Germinal center (tissue), 1 donor: ENCODE results near the gene P2RX4.
"Not testable (repeated sequence)": the region's sequence is repeated elsewhere in the genome, so short reads cannot be mapped to it uniquely, and the experiment has no call there.

ENCODE experiments used
- DNase-seq: peaks from one replicate; pipeline ENCODE4 v3.0.0; 2012; ENCODE audit warnings: mixed read lengths, low spot score

Gene P2RX4, protein sequence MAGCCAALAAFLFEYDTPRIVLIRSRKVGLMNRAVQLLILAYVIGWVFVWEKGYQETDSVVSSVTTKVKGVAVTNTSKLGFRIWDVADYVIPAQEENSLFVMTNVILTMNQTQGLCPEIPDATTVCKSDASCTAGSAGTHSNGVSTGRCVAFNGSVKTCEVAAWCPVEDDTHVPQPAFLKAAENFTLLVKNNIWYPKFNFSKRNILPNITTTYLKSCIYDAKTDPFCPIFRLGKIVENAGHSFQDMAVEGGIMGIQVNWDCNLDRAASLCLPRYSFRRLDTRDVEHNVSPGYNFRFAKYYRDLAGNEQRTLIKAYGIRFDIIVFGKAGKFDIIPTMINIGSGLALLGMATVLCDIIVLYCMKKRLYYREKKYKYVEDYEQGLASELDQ

DNA sequence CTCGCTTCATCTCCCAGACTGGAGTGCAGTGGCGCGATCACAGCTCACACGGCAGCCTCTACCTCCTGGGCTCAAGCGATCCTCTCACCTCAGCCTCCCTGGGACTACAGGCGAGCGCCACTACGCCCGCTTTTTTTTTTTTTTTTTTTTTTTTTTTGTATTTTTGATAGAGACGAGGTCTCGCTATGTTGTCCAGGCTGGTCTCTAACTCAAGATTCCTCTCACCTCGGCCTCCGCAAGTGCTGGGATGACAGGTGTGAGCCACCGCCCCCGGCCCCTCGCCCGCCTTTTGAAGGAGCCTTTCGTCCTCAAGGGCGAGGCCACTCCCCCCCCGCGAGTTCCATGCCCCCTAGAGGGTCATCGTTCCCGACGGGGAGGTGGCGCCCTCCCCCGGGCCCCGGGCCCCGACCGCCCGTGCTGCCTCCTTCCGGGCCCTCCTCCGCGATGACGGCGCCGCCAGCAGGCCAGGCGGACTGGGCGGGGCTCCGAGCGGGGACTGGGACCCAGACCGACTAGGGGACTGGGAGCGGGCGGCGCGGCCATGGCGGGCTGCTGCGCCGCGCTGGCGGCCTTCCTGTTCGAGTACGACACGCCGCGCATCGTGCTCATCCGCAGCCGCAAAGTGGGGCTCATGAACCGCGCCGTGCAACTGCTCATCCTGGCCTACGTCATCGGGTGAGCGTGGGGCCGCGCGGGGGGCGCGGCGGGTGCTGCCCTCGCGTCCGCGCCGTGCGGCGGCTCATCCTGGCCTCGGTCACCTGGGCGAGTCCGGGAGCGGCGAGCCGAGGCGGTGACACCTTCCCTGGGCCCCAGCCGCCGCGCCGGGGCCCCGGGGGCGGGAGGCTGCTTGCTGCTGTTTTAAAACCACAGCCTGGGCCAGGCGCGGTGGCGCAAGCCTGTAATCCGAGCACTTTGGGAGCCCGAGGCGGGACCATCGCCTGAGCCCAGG lies at the start of gene P2RX4:
TSS of gene P2RX4 (plus strand) at position 506 of the 949 bp plus-strand sequence. CDS start at position 542, 36 bp downstream.
- DNase-seq: peak; percentile 88

DNA sequence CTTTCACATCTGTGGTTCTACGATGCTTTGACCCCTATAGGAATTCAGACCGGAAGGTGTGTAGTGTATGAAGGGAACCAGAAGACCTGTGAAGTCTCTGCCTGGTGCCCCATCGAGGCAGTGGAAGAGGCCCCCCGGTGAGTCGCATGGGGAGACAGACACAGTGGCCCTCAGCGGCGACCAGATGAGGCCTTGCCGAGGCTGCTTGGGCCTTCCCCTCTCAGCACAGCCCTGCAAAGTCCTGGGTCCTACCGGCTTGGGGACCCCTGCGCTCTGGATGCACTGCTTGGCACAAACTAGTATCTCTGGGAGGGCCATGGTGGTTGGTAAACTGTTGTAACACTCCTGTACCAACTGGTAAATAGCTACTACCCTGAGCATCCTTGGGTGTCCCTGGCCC lies 47.5 kb upstream of the P2RX4 start:
- DNase-seq: no peak

DNA sequence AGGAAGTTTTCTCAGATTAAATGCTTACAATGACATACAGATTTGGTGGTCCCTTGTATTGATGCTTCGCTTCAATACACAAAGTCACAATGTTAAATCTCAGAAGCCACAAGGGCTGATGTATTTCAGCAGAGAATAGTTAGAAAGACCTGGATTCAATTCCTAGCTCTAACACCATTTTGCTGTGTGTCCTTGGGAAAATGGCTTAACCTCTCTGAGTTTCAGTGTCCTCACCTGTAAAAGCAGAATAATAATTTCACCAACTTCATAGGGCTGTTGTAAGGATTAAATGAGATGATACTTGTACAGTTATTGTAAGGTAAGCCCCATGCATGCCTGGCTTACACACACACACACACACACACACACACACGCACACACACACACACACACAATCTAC lies 46.9 kb upstream of the P2RX4 start:
- DNase-seq: no peak

DNA sequence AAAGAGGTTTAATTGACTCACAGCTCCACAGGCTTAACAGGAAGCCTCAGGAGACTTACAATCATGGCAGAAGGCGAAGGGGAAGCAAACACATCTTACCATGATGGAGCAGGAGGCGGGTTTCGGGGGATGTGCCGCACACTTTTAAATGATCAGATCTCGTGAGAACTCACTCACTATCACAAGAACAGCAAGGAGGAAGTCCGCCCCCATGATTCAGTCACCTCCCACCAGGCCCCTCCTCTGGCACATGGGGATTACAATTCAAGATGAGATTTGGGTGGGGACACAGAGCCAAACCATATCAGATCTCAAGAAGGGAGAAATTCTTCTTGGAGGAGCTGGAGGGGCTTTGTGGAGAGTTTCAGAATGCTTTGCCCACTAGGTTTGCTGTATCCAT lies 45.1 kb upstream of the P2RX4 start:
- not testable (repeated sequence) for DNase-seq

DNA sequence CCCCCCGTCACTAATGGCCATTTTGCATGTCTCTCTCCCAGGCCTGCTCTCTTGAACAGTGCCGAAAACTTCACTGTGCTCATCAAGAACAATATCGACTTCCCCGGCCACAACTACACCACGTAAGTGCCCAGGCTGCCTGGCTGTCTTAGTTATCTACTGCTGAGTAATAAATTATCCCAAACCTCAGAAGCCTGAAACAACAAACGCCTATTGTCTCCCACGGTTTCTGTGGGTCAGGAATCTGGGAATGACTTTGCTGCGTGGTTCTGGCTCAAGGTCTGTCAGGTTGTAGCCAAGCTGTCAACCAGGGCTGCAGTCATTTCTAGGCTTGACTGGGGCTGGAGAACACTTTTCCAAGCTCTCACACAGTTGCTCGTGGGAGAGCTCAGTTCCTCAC lies 44.6 kb upstream of the P2RX4 start:
- no peak for DNase-seq

DNA sequence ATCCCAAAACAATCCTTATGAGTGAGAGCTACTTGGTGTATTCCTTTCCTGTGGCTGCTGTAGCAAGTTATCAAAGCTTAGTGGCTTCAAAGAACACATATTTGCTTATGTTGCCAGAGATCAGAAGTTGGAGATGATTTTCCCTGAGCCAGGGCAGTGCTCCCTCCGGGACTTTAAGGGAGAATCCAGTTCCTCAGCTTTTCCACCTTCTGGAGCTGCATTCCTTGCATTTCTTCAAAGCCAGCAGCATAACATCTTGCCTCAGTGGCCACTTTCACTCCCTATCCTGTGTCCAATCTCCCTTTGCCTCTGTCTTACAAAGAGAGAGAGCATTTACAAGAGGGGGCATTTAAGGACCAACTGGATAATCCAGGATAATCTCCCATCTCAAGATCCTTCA lies 43.6 kb upstream of the P2RX4 start:
- no peak for DNase-seq

DNA sequence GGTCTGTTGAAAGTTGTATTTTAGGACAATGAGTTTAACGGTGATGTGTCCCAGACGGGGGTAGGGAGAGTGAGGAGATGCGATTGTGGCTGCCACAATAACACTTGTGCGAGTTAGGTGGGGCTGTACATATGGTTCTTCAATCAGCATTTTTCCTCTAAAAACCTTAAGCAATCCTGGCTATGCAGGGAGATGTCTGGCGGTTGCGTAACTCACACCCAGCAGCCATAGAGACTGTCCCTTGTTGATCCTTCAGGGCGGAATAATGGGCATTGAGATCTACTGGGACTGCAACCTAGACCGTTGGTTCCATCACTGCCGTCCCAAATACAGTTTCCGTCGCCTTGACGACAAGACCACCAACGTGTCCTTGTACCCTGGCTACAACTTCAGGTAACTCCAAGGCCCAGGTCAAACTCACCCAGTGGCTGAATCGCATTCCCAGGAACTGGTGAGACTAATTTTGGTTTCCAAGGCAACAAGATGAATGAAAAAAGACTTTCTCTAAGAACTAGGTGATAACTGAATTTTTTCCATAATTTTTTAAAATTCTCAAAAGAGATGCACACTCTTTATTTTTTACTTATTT lies 42.6 kb upstream of the P2RX4 start:
- no peak for DNase-seq

DNA sequence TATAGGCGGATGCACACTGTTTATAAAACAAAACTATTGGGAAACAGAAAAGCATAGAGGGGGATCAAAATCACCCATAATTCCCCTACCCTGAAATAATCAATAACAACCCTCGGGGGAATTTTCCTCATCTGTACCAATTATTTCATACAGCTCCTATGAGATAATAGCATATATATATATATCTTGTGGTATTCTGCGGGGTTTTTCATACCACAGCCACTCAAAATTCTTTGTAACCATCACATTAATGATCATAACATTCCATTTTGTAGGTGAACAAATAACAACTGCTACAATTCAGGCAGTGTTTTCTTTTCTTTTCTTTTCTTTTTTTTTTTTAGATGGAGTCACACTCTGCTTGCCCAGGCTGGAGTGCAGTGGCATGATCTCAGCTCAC lies 42.0 kb upstream of the P2RX4 start:
- no peak for DNase-seq

DNA sequence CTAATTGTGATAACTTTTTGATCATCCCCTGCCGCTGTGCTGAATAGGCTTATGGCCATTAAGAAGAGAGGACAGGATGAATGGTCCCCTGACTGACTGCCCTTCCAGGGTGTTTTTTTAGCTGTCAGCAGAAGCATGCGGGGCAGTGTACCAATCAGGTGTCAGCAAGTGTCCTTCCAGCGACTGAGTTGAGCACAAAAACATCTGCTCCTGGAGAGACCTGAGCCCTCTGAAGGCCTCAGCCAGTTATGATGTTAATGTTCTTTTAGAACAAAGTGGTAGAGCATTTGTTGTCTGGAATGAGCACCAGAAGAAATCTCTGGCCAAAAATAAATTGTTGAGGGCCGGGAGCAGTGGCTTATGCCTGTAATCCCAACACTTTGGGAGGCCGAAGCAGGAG lies 39.8 kb upstream of the P2RX4 start:
- DNase-seq: no peak

DNA sequence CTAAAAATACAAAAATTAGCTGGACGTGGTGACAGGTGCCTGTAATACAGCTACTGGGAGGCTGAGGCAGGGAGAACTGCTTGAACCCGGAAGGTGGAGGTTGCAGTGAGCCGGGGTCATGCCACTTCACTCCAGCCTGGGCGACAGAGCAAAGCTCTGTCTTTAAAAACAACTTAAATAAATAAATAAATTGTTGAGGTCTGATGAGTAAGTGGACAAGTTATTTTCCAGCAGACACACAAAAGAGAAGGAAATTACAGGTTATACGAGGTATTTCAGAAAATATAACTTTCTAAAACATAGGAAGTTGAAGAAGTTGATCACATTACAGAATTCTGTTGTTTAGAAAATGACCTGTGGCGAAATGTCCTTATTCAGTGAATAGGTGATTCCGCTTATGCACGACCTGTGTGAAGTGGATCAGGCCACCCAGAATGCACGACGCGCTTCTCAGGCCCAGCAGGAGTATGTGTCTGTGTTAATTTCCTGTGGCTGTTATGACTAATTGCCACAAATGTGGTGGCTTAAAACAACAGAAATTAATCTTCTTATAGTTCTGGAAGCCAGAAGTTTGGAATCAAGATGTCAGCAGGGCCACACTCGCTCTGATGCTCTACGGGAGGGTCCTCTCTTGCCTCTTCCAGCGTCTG lies 39.2 kb upstream of the P2RX4 start:
- DNase-seq: no peak

DNA sequence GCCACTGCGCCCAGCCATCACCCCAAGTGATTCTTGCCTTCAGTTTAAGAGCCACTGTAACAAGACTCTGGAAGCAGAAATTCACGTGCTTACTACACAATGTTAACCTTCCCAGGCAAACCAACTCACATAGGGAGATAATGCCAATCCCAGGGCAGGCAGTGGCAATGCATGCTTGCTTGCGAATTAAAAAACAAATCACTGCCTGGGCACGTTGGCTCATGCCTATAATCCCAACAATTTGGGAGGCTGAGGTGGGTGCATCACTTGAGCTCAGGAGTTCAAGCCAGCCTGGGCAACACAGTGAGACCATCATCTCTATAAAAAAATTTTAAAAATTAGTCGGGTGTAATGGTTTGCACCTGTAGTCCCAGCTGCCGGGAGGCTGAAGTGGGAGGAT lies 37.8 kb upstream of the P2RX4 start:
- DNase-seq: no peak

DNA sequence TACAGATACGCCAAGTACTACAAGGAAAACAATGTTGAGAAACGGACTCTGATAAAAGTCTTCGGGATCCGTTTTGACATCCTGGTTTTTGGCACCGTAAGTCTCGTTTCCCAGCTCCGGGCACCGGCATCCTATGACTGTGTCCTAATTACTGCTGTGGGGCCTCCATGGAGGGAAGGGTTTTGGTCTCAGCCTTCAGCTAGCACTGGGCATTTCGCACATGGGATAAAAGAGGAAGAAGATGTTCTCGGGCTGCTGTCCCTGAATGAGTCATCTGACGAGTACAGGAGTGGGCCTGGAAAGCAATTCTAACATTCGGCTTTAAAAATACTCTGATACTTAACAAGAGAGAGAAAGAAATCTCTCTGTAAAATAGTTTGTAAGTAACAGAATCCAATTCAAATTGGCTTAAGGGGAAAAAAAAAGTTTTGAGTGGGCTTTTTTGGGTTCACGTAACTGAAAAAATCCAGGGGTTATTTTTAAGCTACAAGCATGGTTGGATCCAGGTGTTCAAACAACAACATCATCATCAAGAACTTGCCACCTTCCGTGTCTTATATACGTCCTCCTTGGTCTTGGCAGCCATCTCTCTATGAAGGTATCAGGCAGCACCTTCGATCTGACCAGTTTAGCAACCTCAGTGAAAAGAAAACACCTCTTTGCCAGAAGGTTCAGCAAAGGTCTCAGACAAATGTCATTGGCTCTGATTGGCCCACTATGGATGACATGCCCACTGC lies 34.4 kb upstream of the P2RX4 start:
- DNase-seq: peak; percentile 67

DNA sequence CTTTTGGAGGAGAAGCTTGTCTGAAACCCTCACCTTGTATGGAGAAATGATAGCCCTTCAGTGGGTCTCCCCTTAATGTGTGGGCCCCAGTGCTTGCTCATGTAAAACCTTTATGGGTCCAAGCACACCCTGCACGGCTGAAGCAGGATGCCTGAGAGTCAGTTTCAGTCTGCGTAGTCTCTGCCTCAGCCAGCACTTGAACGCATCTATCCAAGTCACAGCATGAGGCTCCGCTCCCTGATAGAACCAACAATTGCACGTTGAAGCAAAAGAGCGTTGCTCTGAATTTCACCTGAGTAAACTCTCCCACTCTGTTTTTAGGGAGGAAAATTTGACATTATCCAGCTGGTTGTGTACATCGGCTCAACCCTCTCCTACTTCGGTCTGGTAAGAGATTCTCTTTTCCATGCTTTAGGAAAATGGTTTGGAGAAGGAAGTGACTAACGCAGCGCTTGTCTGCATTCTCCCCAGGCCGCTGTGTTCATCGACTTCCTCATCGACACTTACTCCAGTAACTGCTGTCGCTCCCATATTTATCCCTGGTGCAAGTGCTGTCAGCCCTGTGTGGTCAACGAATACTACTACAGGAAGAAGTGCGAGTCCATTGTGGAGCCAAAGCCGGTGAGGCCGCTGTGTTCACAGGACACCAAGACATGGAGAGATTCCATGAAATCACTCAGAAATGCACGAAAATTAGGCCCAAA lies 33.0 kb upstream of the P2RX4 start:
- DNase-seq: no peak

DNA sequence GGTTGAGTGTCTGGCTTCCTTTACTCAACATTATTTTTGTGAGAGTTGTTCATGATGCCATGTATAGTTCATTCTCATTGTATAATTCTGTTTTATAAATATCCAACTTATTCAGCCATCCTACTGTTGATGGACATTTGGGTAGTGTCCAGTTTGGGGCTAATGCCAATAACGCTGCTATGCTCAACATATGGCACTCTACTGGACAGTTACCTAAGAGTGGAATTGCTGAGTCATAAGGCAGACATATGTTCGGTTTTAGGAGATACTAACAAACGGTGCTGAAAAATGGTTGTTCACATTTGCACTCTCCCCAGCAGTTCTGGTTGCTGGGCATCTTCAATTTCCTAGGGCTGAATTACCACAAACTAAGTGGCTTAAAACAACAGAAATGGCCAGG lies 28.7 kb upstream of the P2RX4 start:
- no peak for DNase-seq

DNA sequence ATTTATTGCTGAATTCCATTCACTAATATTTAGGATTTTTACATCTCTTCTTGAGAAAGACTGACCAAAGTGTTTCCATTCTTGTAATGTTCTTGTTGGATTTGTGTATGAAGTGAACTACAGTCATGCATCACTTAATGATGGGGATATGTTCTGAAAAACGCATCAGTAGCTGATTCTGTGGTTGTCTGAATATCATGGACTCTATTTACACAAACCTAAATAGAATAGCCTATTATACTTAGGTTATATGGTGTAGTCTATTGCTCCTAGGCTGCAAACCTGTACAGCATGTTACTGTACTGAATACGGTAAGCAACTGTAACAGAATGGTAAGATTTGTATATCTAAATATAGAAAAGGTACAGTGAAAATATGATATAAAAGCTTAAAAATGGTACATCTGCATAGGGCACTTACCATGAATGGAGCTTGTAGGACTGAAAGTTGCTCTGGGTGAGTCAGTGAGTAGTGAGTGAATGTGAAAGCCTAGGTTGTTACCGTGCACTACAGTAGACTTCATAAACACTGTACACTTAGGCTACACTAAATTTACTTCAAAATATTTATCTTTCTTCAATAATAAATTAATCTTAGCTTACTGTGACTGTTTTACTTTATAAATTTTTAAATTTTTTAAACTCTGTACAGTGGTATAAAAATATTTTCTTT lies 27.6 kb upstream of the P2RX4 start:
- no peak for DNase-seq

DNA sequence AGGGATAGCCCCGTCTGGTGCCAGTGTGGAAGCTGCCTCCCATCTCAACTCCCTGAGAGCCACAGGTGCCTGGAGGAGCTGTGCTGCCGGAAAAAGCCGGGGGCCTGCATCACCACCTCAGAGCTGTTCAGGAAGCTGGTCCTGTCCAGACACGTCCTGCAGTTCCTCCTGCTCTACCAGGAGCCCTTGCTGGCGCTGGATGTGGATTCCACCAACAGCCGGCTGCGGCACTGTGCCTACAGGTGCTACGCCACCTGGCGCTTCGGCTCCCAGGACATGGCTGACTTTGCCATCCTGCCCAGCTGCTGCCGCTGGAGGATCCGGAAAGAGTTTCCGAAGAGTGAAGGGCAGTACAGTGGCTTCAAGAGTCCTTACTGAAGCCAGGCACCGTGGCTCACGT lies 25.5 kb upstream of the P2RX4 start:
- no peak for DNase-seq

DNA sequence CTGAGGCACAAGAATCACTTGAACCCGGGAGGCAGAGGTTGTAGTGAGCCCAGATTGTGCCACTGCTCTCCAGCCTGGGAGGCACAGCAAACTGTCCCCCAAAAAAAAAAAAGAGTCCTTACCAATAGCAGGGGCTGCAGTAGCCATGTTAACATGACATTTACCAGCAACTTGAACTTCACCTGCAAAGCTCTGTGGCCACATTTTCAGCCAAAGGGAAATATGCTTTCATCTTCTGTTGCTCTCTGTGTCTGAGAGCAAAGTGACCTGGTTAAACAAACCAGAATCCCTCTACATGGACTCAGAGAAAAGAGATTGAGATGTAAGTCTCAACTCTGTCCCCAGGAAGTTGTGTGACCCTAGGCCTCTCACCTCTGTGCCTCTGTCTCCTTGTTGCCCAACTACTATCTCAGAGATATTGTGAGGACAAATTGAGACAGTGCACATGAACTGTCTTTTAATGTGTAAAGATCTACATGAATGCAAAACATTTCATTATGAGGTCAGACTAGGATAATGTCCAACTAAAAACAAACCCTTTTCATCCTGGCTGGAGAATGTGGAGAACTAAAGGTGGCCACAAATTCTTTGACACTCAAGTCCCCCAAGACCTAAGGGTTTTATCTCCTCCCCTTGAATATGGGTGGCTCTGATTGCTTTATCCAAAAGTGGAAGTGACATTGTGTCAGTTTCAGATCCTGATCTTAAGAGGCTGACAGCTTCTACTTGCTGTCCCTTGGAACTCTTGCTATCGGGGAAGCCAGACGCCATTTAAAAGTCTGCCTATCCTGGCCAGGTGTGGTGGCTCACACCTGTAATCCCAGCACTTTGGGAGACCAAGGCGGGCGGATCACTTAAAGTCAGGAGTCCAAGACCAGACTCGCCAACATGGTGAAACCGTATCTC lies 24.7 kb upstream of the P2RX4 start:
- peak; percentile 50 for DNase-seq

DNA sequence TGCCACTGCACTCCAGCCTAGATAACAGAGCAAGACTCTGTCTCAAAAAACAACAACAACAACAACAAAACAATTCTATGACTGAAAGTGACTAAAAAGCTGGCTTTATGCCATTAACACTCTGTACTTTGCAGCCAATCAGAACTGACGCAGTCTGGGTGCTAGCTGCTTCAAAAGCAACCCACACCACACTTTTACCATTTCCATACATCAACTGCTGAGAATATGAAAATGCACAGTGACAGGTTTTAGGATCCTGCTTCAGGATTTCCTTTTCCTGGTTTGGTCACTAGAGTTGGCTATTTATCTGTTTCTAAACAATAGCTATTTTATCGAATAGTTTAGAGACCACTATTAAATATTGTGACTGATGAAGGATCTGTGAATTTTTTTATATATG lies 23.1 kb upstream of the P2RX4 start:
- DNase-seq: no peak

DNA sequence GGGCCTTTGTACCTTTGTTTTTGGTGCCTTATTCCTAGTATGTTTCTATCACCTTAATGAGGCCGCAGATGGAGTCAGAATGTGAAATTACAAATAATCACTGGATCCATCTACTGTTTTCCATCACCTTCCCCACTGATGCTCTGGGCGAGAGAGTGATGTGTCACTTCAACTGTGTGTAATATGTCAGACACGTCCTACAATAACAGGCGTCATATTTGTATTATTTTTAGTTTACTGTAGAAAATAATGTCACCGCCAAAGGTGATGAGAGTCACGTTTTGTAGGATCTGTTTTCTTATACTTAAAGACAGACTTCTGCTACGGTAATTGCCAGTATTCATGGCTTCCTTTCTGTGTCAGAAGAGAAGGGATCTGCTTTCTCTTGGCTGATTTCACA lies 22.4 kb upstream of the P2RX4 start:
- no peak for DNase-seq
